Measurements from ENCODE around the gene MRPL9. TPM values are rescaled to one million over a fixed set of nuclear protein-coding genes. Genes with fewer than 3 reads are reported as not detected.
"Not testable (repeated sequence)": the region's sequence is repeated elsewhere in the genome, so short reads cannot be mapped to it uniquely, and the experiment has no call there.

Gene MRPL9
- total and polyA plus RNA-seq, 10 donors = 55.4 to 92.6 (median 68.6) TPM

GRCh38 chr1:151737479-151737878 is 25.8 kb downstream of the MRPL9 start:
- no peak for DNase-seq
- no peak overlapping the region for H3K27ac ChIP-seq
- peaks cover 0 to 10% (median 0%) of the 10 kb centered on the region in 7 donors for H3K27me3 ChIP-seq (replicated peaks in 1 of 7)
- peaks cover 0 to 4% (median 0%) of the 10 kb centered on the region in 6 donors for H3K4me1 ChIP-seq
- TF ChIP-seq POLR2A (IDR thresholded peaks at IDR 0.05) (no peak), CTCF (IDR thresholded peaks at IDR 0.05 in 8 of 11, conservative IDR thresholded peaks at IDR 0.05 in 3 of 11) (no peak), POLR2AphosphoS5 (IDR thresholded peaks at IDR 0.05) (no peak)
- no peak overlapping the region for H3K4me3 ChIP-seq
- intact Hi-C loops (cut with DNase I; ENCODE audit: low total_unique reads) = loop anchor here (5.0 to 10.0 kb wide), 2 partner anchors 145 to 293 kb away; no protein-coding TSS in a partner anchor
- no peaks in the 10 kb centered on the region for H3K36me3 ChIP-seq
- H3K9me3 ChIP-seq = peaks cover 0 to 24% (median 16%) of the 10 kb centered on the region in 8 donors

DNA sequence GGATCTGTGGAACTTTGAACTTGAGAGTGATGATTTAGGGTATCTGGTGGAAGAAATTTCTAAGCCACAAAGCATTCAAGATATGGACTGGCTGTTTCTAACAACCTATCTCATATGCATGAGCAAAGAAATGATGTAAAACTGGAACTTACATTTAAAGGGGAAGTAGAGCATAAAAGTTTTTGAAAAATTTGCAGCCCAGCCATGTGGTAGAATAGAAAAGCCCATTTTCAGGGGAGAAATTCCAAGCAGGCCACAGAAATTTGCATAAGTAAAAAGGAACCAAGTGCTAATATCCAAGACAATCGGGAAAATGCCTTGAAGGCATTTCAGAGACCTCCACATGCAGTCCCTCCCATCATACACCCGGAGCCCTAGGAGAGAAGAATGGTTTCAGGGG is 26.3 kb downstream of the MRPL9 start:
- intact Hi-C loops (cut with DNase I; ENCODE audit: low total_unique reads) = loop anchor here (5.0 to 10.0 kb wide), 2 partner anchors 145 to 292 kb away; no protein-coding TSS in a partner anchor
- no peak overlapping the region for H3K27ac ChIP-seq
- peaks cover 0 to 24% (median 16%) of the 10 kb centered on the region in 8 donors for H3K9me3 ChIP-seq

GRCh38 chr1:151733995-151734394 is 29.3 kb downstream of the MRPL9 start:
- peaks cover 0 to 24% (median 16%) of the 10 kb centered on the region in 8 donors for H3K9me3 ChIP-seq
- not testable (repeated sequence) for H3K27ac ChIP-seq, H3K4me3 ChIP-seq, H3K4me1 ChIP-seq, DNase-seq, H3K36me3 ChIP-seq
- H3K27me3 ChIP-seq (replicated peaks in 1 of 7) = peaks cover 0 to 30% (median 2%) of the 10 kb centered on the region in 7 donors
- 91 to 94% (median 92%) methylated on average over 9 of the region's 9 CpGs for WGBS, 5 donors
- intact Hi-C loops (cut with DNase I; ENCODE audit: low total_unique reads) = loop anchor here (10.0 kb wide), 1 partner anchor 289 kb away; no protein-coding TSS in a partner anchor

More for the DNA sequence above, 26.3 kb downstream of the MRPL9 start:
- Histone ChIP-seq H3K27me3 (replicated peaks in 1 of 7) (peaks cover 0 to 10% (median 0%) of the 10 kb centered on the region in 7 donors), H3K4me3 (no peak overlapping the region), H3K36me3 (no peaks in the 10 kb centered on the region), H3K4me1 (peaks cover 0 to 4% (median 0%) of the 10 kb centered on the region in 6 donors)
- WGBS, 5 donors = 65 to 90% (median 79%) methylated on average over 2 of the region's 2 CpGs
- TF ChIP-seq POLR2A (IDR thresholded peaks at IDR 0.05) = no peak
- TF ChIP-seq CTCF (IDR thresholded peaks at IDR 0.05 in 8 of 11, conservative IDR thresholded peaks at IDR 0.05 in 3 of 11) = no peak
- TF ChIP-seq POLR2AphosphoS5 (IDR thresholded peaks at IDR 0.05) = no peak
- DNase-seq = no peak

DNA sequence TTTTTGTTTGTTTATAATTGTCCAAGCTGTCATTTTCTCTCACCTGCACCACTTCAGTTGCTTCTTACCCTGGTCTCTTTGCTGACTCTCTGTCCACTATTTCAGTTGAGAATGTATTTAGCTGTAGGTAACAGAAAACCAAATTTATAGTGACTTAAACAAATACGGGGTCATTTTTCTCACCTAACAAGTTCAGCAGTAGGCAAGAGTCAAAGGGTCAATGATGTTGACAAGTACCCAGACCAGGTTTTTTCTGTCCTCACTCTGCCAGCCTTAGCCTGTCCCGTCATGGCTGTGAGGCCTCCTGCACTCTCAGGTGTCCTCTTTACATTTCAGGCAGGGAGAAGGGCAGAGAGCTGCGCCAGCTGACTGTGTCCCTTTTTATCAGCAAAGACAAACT is 30.2 kb downstream of the MRPL9 start:
- H3K4me1 ChIP-seq = peaks cover 0 to 4% (median 0%) of the 10 kb centered on the region in 6 donors
- 76 to 97% (median 84%) methylated on average over 3 of the region's 3 CpGs for WGBS, 5 donors
- intact Hi-C loops (cut with DNase I; ENCODE audit: low total_unique reads) = loop anchor here (10.0 kb wide), 1 partner anchor 288 kb away; no protein-coding TSS in a partner anchor
- no peak overlapping the region for H3K4me3 ChIP-seq
- H3K27me3 ChIP-seq (replicated peaks in 1 of 7) = peaks cover 0 to 38% (median 8%) of the 10 kb centered on the region in 7 donors
- H3K36me3 ChIP-seq = no peaks in the 10 kb centered on the region
- H3K27ac ChIP-seq = no peak overlapping the region
- H3K9me3 ChIP-seq = peaks cover 0 to 18% (median 14%) of the 10 kb centered on the region in 8 donors
- no peak for DNase-seq
- no peak for TF ChIP-seq CTCF (IDR thresholded peaks at IDR 0.05 in 8 of 11, conservative IDR thresholded peaks at IDR 0.05 in 3 of 11)
